OCI-LY1 (cell line): Measurements from ENCODE around the gene EYA2.

Experiments used
- H2AFZ ChIP-seq: fragments of 200-600 bp; sonication (generic), shearing (Covaris generic); 2 replicates; pipeline ENCODE4 v1.6.0; 2014; ENCODE audit warnings: antibody characterized with exemption, mild to moderate bottlenecking, low read length
- H3F3A ChIP-seq: fragments of 200-600 bp; sonication (generic), shearing (Covaris generic); 2 replicates; pipeline ENCODE4 v1.6.0; 2014; ENCODE audit warnings: mild to moderate bottlenecking, antibody characterized with exemption, low read length, moderate library complexity; ENCODE audit not compliant: insufficient read depth
- H3K27ac ChIP-seq: fragments of 200-600 bp; sonication (generic); 2 replicates; pipeline ENCODE4 v1.5.1; 2014; ENCODE audit warnings: low read length, mixed run types, mild to moderate bottlenecking, low read depth; ENCODE audit not compliant: poor library complexity, severe bottlenecking
- H3K27me3 ChIP-seq: fragments of 200-600 bp; sonication (generic); 2 replicates; pipeline ENCODE4 v1.6.0; 2014; ENCODE audit warnings: antibody characterized with exemption, mild to moderate bottlenecking, low read length, moderate library complexity; ENCODE audit not compliant: insufficient read depth
- H3K36me3 ChIP-seq: fragments of 200-600 bp; sonication (generic); 2 replicates; pipeline ENCODE4 v1.6.1; 2014; ENCODE audit warnings: mild to moderate bottlenecking, antibody characterized with exemption, low read length, moderate library complexity, mixed read lengths; ENCODE audit not compliant: insufficient read depth
- H3K4me1 ChIP-seq: fragments of 200-600 bp; sonication (generic); 2 replicates; pipeline ENCODE4 v1.5.1; 2014; ENCODE audit warnings: mild to moderate bottlenecking, low read length, moderate library complexity; ENCODE audit not compliant: insufficient read depth, severe bottlenecking
- H3K4me2 ChIP-seq: fragments of 200-600 bp; sonication (generic), shearing (Covaris generic); 2 replicates; pipeline ENCODE4 v1.6.1; 2014; ENCODE audit warnings: low read length
- H3K4me3 ChIP-seq: fragments of 200-600 bp; sonication (generic); 2 replicates; pipeline ENCODE4 v1.5.1; 2014; ENCODE audit warnings: low read length, low read depth, mild to moderate bottlenecking, mixed read lengths; ENCODE audit not compliant: poor library complexity, severe bottlenecking
- H3K79me2 ChIP-seq: fragments of 200-600 bp; shearing (Covaris generic); 2 replicates; pipeline ENCODE4 v1.6.1; 2016; ENCODE audit warnings: mixed run types, low read length, mixed read lengths; ENCODE audit not compliant: insufficient read depth
- H3K9ac ChIP-seq: fragments of 200-600 bp; sonication (generic), shearing (Covaris generic); 2 replicates; pipeline ENCODE4 v1.6.1; 2014; ENCODE audit warnings: mild to moderate bottlenecking, low read length, mixed read lengths
- H3K9me2 ChIP-seq: fragments of 200-600 bp; sonication (generic), shearing (Covaris generic); 2 replicates; pipeline ENCODE4 v1.6.1; 2014; ENCODE audit warnings: low read depth, mild to moderate bottlenecking, low read length, mixed read lengths
- H3K9me3 ChIP-seq: fragments of 200-600 bp; shearing (Covaris generic); 2 replicates; pipeline ENCODE4 v1.6.1; 2014; ENCODE audit warnings: low read length, mixed read lengths
- H4K20me1 ChIP-seq: fragments of 200-600 bp; sonication (generic), shearing (Covaris generic); 2 replicates; pipeline ENCODE4 v1.6.0; 2016; ENCODE audit warnings: mild to moderate bottlenecking, low read length; ENCODE audit not compliant: insufficient read depth
- EZH2 ChIP-seq: fragments of 200-600 bp; sonication (generic), shearing (Covaris generic); IDR thresholded peaks from 2 replicates; pipeline ENCODE4 v1.8.0; 2017; ENCODE audit warnings: borderline replicate concordance, mixed run types, mild to moderate bottlenecking, antibody characterized with exemption, low read length, moderate library complexity, mixed read lengths
- TF ChIP-seq, protein P1 (sequence below): fragments of 200-600 bp; sonication (generic), shearing (Covaris generic); IDR thresholded peaks from 2 replicates; pipeline ENCODE4 v1.5.1; 2017; ENCODE audit warnings: mild to moderate bottlenecking, antibody characterized with exemption, low read length, moderate library complexity, mixed read lengths

Gene EYA2

DNA sequence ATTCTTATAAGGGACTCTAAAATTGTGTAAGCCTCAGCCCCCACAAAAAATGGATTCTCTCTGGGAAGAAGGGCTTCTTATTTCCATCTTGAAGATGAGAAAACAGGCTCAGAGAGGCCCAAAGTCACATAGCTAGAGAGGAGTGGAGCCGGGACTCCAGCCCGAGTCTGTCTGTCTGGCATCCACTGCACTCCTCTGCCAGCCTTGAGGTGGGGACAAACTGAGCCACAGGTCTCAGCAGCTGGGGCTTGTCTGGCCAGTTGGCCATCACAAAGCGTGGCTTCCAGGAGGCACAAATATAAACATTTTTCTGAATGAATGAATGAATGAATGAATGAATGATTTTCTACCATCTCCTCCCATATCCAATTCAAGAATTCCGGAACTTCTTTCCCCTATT is 42.9 kb upstream of the EYA2 start:
- no peaks in the 10 kb centered on the region for H3K36me3 ChIP-seq
- no peak overlapping the region for H3K4me3 ChIP-seq
- H2AFZ ChIP-seq = no peak overlapping the region
- no peak overlapping the region for H3K4me2 ChIP-seq
- H3K9me2 ChIP-seq = no peaks in the 10 kb centered on the region
- H3K27me3 ChIP-seq = no peaks in the 10 kb centered on the region
- H4K20me1 ChIP-seq = no peaks in the 10 kb centered on the region
- no peak overlapping the region for H3K27ac ChIP-seq
- H3K4me1 ChIP-seq = no peaks in the 10 kb centered on the region
- H3K9me3 ChIP-seq = no peaks in the 10 kb centered on the region
- no peaks in the 10 kb centered on the region for H3K79me2 ChIP-seq
- H3K9ac ChIP-seq = no peak overlapping the region
- no peaks in the 10 kb centered on the region for H3F3A ChIP-seq
- TF ChIP-seq, protein P1, sequence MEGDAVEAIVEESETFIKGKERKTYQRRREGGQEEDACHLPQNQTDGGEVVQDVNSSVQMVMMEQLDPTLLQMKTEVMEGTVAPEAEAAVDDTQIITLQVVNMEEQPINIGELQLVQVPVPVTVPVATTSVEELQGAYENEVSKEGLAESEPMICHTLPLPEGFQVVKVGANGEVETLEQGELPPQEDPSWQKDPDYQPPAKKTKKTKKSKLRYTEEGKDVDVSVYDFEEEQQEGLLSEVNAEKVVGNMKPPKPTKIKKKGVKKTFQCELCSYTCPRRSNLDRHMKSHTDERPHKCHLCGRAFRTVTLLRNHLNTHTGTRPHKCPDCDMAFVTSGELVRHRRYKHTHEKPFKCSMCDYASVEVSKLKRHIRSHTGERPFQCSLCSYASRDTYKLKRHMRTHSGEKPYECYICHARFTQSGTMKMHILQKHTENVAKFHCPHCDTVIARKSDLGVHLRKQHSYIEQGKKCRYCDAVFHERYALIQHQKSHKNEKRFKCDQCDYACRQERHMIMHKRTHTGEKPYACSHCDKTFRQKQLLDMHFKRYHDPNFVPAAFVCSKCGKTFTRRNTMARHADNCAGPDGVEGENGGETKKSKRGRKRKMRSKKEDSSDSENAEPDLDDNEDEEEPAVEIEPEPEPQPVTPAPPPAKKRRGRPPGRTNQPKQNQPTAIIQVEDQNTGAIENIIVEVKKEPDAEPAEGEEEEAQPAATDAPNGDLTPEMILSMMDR = no peak
- TF ChIP-seq EZH2 = no peak

DNA sequence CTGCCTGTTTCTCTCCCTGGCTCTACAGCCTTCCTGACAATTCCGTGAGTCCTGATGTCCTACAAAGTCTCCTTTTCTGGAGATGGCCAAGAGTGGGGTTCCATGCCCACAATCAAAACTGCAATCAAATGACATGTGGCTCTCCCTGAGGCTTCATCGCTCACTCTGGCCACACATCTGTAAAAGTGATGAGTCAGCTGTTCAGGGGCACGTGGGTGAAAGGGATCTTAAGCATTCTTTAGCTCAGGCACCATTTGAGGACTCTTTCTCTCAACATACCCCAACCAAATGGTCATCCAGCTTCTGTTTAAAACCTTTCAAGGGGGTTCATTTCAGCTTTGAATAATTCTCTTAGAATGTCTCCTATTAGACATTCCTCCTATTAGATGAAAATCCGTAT is 42.3 kb upstream of the EYA2 start:
- Histone ChIP-seq H3K27ac (no peak overlapping the region), H3F3A (no peaks in the 10 kb centered on the region), H3K9ac (no peak overlapping the region), H3K27me3 (no peaks in the 10 kb centered on the region), H3K79me2 (no peaks in the 10 kb centered on the region), H3K4me2 (no peak overlapping the region), H4K20me1 (no peaks in the 10 kb centered on the region), H3K4me3 (no peak overlapping the region), H3K9me2 (no peaks in the 10 kb centered on the region), H2AFZ (no peak overlapping the region), H3K9me3 (no peaks in the 10 kb centered on the region), H3K4me1 (no peaks in the 10 kb centered on the region), H3K36me3 (no peaks in the 10 kb centered on the region)
- TF ChIP-seq, protein P1 = no peak
- no peak for TF ChIP-seq EZH2

DNA sequence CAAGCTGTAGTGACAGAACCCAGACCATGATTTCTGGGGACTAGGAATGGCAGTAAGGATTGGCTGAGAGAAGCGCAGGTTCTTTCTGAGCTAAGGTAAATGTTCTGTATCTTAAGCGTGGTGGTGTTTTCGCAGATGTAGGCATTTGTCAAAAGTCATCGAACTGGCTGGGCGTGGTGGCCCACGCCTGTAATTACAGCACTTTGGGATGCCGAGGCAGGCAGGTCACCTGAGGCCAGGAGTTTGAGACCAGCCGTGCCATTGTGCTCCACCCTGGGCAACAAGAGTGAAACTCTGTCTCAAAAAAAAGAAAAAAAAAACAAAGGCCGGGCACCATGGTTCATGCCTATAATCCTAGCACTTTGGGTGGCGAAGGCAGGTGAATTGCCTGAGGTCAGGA is 40.7 kb upstream of the EYA2 start:
- H3K79me2 ChIP-seq = no peaks in the 10 kb centered on the region
- H3K36me3 ChIP-seq = no peaks in the 10 kb centered on the region
- H3K4me2 ChIP-seq = no peak overlapping the region
- no peaks in the 10 kb centered on the region for H3K4me1 ChIP-seq
- H3K9ac ChIP-seq = no peak overlapping the region
- no peaks in the 10 kb centered on the region for H4K20me1 ChIP-seq
- H3K9me3 ChIP-seq = no peaks in the 10 kb centered on the region
- no peak for TF ChIP-seq EZH2
- TF ChIP-seq, protein P1 = no peak
- no peak overlapping the region for H2AFZ ChIP-seq
- H3K9me2 ChIP-seq = no peaks in the 10 kb centered on the region
- H3F3A ChIP-seq = no peaks in the 10 kb centered on the region
- H3K27ac ChIP-seq = no peak overlapping the region
- H3K27me3 ChIP-seq = no peaks in the 10 kb centered on the region
- no peak overlapping the region for H3K4me3 ChIP-seq
